ENCODE measurements around the gene MSMP. TPM values are rescaled to one million over a fixed set of nuclear protein-coding genes. Genes with fewer than 3 reads are reported as not detected.
A peak's percentile ranks its signal among the peaks of the same experiment; 100 is the strongest.

MSMP gene
- total and polyA plus RNA-seq, 10 of the 15 experiments (the other 5 are each of a cell fraction or from before 2014, with no cell fraction given) = 0.33 to 2.4 (median 0.86) TPM; not detected in 4

DNA sequence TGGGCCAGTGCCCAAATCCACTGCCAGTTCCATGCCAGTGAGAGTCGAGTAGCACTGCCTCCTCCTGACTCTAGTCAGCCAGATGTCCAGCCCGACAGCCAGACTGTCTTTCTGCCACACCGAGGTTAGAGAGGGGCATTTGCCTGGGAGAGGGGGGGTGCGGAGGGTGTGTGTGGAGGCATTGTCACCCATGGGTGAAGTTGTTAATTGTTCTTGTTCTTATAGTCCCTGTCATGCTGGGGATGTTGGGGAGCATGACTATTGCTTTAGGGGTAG lies 3.9 kb downstream of the MSMP start (continued):
- no peak for TF ChIP-seq NFYA (IDR thresholded peaks at IDR 0.05; ENCODE audit: borderline replicate concordance, low read depth, low read length)
- no peak for TF ChIP-seq TCF12 (IDR thresholded peaks at IDR 0.05; ENCODE audit: low read depth, low read length)
- TF ChIP-seq, protein P1, sequence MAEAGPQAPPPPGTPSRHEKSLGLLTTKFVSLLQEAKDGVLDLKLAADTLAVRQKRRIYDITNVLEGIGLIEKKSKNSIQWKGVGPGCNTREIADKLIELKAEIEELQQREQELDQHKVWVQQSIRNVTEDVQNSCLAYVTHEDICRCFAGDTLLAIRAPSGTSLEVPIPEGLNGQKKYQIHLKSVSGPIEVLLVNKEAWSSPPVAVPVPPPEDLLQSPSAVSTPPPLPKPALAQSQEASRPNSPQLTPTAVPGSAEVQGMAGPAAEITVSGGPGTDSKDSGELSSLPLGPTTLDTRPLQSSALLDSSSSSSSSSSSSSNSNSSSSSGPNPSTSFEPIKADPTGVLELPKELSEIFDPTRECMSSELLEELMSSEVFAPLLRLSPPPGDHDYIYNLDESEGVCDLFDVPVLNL (IDR thresholded peaks at IDR 0.05; ENCODE audit: low read depth, low read length) = no peak
- TF ChIP-seq, protein P2, sequence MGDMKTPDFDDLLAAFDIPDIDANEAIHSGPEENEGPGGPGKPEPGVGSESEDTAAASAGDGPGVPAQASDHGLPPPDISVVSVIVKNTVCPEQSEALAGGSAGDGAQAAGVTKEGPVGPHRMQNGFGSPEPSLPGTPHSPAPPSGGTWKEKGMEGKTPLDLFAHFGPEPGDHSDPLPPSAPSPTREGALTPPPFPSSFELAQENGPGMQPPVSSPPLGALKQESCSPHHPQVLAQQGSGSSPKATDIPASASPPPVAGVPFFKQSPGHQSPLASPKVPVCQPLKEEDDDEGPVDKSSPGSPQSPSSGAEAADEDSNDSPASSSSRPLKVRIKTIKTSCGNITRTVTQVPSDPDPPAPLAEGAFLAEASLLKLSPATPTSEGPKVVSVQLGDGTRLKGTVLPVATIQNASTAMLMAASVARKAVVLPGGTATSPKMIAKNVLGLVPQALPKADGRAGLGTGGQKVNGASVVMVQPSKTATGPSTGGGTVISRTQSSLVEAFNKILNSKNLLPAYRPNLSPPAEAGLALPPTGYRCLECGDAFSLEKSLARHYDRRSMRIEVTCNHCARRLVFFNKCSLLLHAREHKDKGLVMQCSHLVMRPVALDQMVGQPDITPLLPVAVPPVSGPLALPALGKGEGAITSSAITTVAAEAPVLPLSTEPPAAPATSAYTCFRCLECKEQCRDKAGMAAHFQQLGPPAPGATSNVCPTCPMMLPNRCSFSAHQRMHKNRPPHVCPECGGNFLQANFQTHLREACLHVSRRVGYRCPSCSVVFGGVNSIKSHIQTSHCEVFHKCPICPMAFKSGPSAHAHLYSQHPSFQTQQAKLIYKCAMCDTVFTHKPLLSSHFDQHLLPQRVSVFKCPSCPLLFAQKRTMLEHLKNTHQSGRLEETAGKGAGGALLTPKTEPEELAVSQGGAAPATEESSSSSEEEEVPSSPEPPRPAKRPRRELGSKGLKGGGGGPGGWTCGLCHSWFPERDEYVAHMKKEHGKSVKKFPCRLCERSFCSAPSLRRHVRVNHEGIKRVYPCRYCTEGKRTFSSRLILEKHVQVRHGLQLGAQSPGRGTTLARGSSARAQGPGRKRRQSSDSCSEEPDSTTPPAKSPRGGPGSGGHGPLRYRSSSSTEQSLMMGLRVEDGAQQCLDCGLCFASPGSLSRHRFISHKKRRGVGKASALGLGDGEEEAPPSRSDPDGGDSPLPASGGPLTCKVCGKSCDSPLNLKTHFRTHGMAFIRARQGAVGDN (IDR thresholded peaks at IDR 0.05) = no peak

DNA sequence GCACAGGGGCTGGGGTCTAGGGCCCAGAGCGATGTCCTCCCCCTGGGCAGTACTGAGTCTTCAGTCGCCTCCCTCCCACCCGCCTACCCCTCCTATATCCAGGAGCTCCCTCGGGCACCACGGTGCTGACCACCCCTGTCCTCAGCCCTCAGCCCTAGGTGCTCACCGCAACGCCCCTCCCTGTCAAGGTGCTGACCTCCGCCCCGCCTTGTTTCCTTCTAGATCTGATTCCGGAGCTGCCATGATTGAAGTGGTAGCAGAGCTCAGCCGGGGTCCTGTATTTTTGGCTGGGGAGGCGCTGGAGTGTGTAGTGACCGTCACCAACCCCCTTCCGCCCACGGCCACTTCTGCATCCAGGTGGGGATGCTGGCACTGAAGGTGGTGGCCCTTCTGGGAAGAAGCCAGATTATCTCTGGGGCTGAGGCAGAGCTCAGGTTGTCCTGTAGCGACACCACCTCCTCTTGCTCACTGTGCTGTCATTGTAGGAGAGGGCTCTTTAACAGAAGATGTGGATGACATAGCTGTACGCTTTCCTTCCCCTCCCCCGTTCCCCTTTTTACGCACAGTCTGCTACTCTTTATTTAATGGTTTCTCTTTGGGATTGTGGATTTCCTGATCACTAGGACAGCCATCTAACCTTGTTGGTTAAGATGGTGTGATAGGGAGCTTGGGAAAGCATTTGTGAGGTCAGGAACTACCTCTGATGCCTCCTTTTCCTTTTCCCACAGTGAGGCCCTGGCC lies 4.4 kb downstream of the MSMP start:
- Histone ChIP-seq H3K27me3 (replicated peaks in 1 of 2; ENCODE audit: control insufficient read depth in 2 of 2, insufficient read depth in 2 of 2, low read length in 1 of 2) (no peaks in the 10 kb centered on the region), H2AFZ (ENCODE audit: control insufficient read depth, low read depth, low read length) (peak overlapping the region; percentile 87), H3K9me3 (replicated peaks; ENCODE audit: control insufficient read depth, insufficient read depth, low read length) (no peaks in the 10 kb centered on the region), H3K79me2 (ENCODE audit: control insufficient read depth, insufficient read depth, low read length) (peaks cover 45% of the 10 kb centered on the region), H3K9ac (ENCODE audit: control insufficient read depth, insufficient read depth, low read length) (peak overlapping the region; percentile 82), H3K4me1 (ENCODE audit: control insufficient read depth, insufficient read depth, low read length) (peaks cover 4% of the 10 kb centered on the region), H4K20me1 (ENCODE audit: control insufficient read depth, insufficient read depth) (no peaks in the 10 kb centered on the region; the same call in 1 of the 2 replicates), H3K4me3 (peak overlapping the region; percentile 99), H3K36me3 (ENCODE audit: control insufficient read depth in 2 of 2, insufficient read depth in 2 of 2, low read length in 1 of 2) (peaks cover 5 to 18% of the 10 kb centered on the region in 2 experiments), H3K4me2 (ENCODE audit: control insufficient read depth, insufficient read depth) (peak overlapping the region; percentile 84), H3K27ac (ENCODE audit: control insufficient read depth, insufficient read depth) (peak overlapping the region; percentile 75)
- FAIRE-seq (peak; percentile 64), ATAC-seq (peak; percentile 71), DNase-seq (ENCODE audit: low read depth, low spot score) (no peak)
- ChIA-PET POLR2A (interaction anchor here (0.6 to 6.2 kb wide), 11 partner anchors 11 to 134 kb away, joined by 3 to 70 read pairs (median 4); partner anchors contain the start of genes ARHGEF39, CCDC107, CREB3 and RMRP), CTCF (interaction anchor here (0.7 to 9.5 kb wide), 10 partner anchors 9 to 138 kb away, joined by 3 to 147 read pairs (median 4); partner anchors contain the start of genes CREB3 and TLN1), SMC1A (ENCODE audit: uncharacterized antibody, unreplicated experiment) (interaction anchor here (0.9 to 4.1 kb wide), 9 partner anchors 14 to 132 kb away, joined by 3 to 39 read pairs (median 7); partner anchors contain the start of genes ARHGEF39, CREB3, SIT1 and SPAG8), RAD21 (ENCODE audit: unreplicated experiment) (interaction anchor here (0.7 to 5.0 kb wide), 7 partner anchors 20 to 146 kb away, joined by 3 to 74 read pairs (median 3); partner anchors contain the start of genes CREB3, FAM221B, TLN1 and TMEM8B)
- WGBS (ENCODE audit: insufficient coverage, insufficient replicate concordance, low lambda C conversion rate, missing lambda C conversion rate) = 8% methylated on average over 18 of the region's 19 CpGs
- no TSS peak for BruUV-seq (replicated peaks)
- in situ Hi-C loops (cut with MboI) (no loop called here), intact Hi-C loops (cut with micrococcal nuclease; ENCODE audit: unreplicated experiment) (no loop called here)
- no peak for TF ChIP-seq ZNF622 (IDR thresholded peaks at IDR 0.05)
- no peak for TF ChIP-seq RB1 (IDR thresholded peaks at IDR 0.05; ENCODE audit: borderline replicate concordance)
- TF ChIP-seq CHD2 (IDR thresholded peaks at IDR 0.05; ENCODE audit: borderline replicate concordance, low read depth, low read length) = no peak
- no peak for TF ChIP-seq TARDBP (IDR thresholded peaks at IDR 0.05; ENCODE audit: borderline replicate concordance)
- peak; percentile 60; the same call in 1 of the 2 replicates for TF ChIP-seq NR2C1 (IDR thresholded peaks at IDR 0.05)
- peak; percentile 59; the same call in 1 of the 2 replicates for TF ChIP-seq RUNX3 (IDR thresholded peaks at IDR 0.05; ENCODE audit: low read length)
- peak; percentile 15; the same call in 1 of the 2 replicates for TF ChIP-seq RAD21 (IDR thresholded peaks at IDR 0.05; ENCODE audit: insufficient read depth, low read depth, low read length)
- TF ChIP-seq JUNB (IDR thresholded peaks at IDR 0.05) = no peak
- 0 out of 2 replicates have a peak, but pooled peaks have one; percentile 23 for TF ChIP-seq MTA2 (IDR thresholded peaks at IDR 0.05; ENCODE audit: low read depth)
- no peak for TF ChIP-seq TCF3 (IDR thresholded peaks at IDR 0.05; ENCODE audit: borderline replicate concordance, insufficient read depth, low read depth, low read length)
- no peak for TF ChIP-seq SMAD5 (IDR thresholded peaks at IDR 0.05; ENCODE audit: low read depth)
- TF ChIP-seq SIX5 (IDR thresholded peaks at IDR 0.05; ENCODE audit: low read depth, low read length, severe bottlenecking) = no peak
- TF ChIP-seq YBX1 (IDR thresholded peaks at IDR 0.05) = no peak
- no peak for TF ChIP-seq RAD51 (IDR thresholded peaks at IDR 0.05)

All from GM12878 (cell line).